Esophagus muscularis mucosa (tissue), 3 donors: Measurements from ENCODE around the gene DHX9.

Source experiments
- CTCF ChIP-seq, 3 experiments: fragments of 200-600 bp in 2 of 3; fragments of 450-650 bp in 1 of 3; sonication (generic) in 2 of 3; IDR thresholded peaks; one replicate each; pipeline ENCODE4 v1.5.1; 2017 to 2019; ENCODE audit warnings: antibody characterized with exemption in 3 of 3, mild to moderate bottlenecking in 2 of 3, moderate library complexity in 1 of 3
- POLR2A ChIP-seq: fragments of 450-650 bp; IDR thresholded peaks from one replicate; pipeline ENCODE4 v1.6.1; 2017; ENCODE audit warnings: antibody characterized with exemption, moderate library complexity, mild to moderate bottlenecking, low read depth
- POLR2AphosphoS5 ChIP-seq, 2 donors: sonication (generic); formaldehyde crosslinking; IDR thresholded peaks; one replicate each; pipeline ENCODE4 v1.6.1; 2017; ENCODE audit warnings: antibody characterized with exemption in 2 of 2

GRCh38 chr1:182829285-182829932, 9.7 kb upstream of the DHX9 start:
- TF ChIP-seq CTCF (IDR thresholded peaks at IDR 0.05) (no peak), POLR2A (no peak), POLR2AphosphoS5 (IDR thresholded peaks at IDR 0.05) (no peak)
